ENCODE results near the gene KRT34.
"Not testable (repeated sequence)": the region's sequence is repeated elsewhere in the genome, so short reads cannot be mapped to it uniquely, and the experiment has no call there.

KRT34 gene

GRCh38 chr17:41404024-41404671, 22.0 kb upstream of the KRT34 start:
- no peak for DNase-seq (ENCODE audit: low spot score)

- no peak for DNase-seq (ENCODE audit: low spot score)
Measured at GRCh38 chr17:41403404-41404023, 21.4 kb upstream of the KRT34 start.

DNA sequence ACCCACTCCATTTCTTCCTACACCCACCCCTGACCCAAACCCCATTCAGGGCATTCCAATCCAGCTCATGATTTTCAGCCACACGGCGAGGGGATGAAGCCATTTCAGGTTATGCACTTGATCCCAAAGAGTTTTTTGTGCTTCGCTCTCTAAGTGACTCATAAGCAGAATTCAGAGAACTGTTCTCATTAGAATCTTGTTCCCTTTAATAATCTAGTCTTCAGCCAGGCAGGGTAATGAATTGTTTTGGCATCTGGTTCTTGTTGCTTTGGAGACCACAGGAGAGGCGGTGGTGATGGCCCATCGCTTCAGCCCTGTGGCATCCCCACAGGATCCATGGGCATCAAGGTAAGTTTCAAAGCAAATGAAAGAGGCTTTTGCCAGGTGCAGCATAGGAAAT, 20.1 kb upstream of the KRT34 start:
- DNase-seq (ENCODE audit: low spot score), result no peak

DNA sequence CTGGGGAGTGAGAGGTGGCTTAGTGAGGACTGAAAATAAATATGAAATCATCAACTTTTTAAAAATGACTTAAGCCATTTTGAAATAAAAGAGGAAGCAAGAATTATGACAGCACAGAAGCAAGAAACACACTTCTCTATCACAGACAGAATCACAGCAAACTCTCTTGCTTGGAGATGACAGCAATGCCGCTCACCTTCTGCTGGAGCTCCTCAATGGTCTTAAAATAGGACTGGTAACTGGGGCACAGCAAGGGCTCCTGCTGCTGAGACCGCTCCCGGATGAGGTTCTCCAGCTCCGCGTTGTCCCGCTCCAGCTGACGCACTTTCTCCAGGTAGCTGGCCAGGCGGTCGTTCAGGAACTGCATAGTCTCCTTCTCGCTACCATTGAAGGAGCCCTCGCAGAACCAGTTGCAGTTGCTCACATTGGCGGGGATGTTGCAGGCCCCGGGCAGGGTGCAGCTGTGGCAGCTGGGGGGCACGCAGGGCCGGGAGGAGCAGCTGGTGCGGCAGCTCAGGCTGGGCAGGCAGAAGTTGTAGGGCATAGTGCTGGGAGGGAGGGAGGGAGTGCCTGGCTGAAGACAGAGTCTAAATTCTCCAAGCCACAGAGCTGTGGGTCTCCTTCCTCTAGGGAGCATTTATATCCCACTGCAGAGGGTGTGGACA, 15.0 kb upstream of the KRT34 start, which contains the start of gene KRT31:
Gene KRT31, minus strand, starts transcription at position 613 of the 665 bp plus-strand sequence. Its CDS starts 69 bp downstream, at position 544.
- DNase-seq (ENCODE audit: low spot score), result no peak

DNA sequence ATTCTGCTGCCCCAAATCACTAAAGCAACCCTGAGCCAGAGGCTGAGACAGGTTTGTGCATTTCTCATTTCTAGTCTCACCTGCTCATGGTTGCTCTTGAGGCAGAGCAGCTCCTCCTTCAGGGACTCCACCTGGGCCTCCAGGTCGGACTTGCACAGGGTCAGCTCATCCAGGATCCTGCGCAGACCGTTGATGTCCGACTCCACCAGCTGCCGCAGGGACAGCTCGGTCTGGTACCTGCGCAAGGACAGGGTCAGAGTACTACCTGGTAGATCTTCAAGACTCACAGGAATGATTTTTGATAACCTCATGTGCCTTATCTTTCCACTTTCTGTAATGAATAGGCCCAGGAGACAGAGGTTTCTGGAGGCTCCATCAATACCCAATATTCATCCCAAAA, 14.2 kb upstream of the KRT34 start:
- no peak for DNase-seq (ENCODE audit: low spot score)

GRCh38 chr17:41395611-41396010, 13.5 kb upstream of the KRT34 start:
- no peak for DNase-seq (ENCODE audit: low spot score)

DNA sequence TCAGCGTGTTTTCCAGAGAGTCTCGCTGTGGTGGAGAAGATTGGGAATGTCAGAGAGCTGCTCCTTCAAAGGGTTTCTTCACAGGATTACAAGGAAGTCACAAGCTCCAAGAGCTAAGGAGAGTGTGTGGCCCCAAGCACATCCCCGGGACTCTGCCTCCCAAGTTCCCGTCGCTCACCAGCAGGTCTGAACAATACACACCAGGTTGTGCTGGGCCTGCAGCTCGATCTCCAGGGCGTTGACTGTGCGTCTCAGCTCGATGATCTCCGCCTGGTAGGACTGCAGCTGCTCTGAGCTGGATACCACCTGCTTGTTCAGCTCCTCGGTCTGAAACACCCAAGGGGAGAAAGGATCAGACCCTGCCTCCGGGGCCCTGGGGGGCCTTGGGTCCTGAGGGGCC, 12.9 kb upstream of the KRT34 start:
- DNase-seq (ENCODE audit: low spot score), result not testable (repeated sequence)

DNA sequence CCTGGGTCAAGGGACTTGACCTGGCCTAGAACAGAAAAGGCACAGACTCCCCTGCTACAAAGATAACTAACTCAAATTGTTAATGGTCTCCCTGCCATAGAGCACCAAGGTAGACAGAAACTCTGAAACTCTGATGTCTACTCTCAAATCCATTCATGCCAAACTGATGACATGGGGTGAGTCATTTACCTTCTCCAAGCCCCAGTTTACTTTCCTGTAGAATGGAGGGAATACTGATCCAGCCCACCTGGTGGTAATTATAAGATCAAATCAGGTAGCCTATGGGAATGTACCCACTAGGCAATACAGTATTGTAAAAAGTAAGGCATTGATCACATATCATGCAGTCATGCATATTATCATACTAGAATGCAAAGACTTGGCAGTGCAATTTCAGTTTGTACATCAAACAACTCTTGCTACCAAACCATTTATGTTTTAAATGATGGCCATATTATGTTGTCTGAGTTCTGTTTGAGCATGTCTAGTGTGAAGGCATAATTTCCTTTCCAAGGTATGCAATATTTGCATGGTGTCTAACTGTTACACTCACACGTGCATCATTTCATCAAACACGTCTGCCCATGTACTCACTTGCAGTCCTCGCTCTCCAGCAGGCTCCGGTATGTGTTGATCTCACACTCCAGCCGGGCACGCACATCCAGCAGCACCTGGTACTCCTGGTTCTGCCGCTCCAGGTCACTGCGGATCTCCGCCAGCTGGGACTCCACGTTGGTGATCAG, 12.3 kb upstream of the KRT34 start:
- DNase-seq (ENCODE audit: low spot score), result no peak

GRCh38 chr17:41393826-41394225, 11.7 kb upstream of the KRT34 start:
- no peak for DNase-seq (ENCODE audit: low spot score)

DNA sequence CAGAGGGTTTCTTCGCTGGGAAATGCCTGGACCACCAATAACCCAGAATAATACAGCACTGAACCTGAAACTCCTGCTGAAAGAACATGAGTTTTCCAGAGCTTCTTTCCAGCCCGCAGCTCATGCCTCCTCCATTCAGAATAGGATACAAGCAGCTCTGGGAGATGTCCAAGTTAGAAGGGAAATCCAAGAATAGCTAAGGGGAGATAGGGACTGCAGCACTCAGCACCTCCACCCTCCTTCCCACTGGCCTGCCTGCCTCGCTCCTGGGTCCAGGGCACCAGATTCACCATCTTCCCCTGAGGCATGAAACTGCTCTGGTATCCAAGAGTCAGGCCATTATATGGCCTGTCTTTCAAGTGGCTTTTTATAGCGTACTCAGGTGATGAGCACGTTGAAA, 11.2 kb upstream of the KRT34 start:
- no peak for DNase-seq (ENCODE audit: low spot score)

GRCh38 chr17:41392278-41392677, 10.2 kb upstream of the KRT34 start:
- DNase-seq (ENCODE audit: low spot score), result no peak

- DNase-seq (ENCODE audit: low spot score), result no peak
Measured at GRCh38 chr17:41391535-41391934, 9.4 kb upstream of the KRT34 start.

- no peak for DNase-seq (ENCODE audit: low spot score)
Measured at GRCh38 chr17:41390411-41390938, 8.4 kb upstream of the KRT34 start.

- no peak for DNase-seq (ENCODE audit: low spot score)
Measured at GRCh38 chr17:41387670-41388069, 5.6 kb upstream of the KRT34 start.

DNA sequence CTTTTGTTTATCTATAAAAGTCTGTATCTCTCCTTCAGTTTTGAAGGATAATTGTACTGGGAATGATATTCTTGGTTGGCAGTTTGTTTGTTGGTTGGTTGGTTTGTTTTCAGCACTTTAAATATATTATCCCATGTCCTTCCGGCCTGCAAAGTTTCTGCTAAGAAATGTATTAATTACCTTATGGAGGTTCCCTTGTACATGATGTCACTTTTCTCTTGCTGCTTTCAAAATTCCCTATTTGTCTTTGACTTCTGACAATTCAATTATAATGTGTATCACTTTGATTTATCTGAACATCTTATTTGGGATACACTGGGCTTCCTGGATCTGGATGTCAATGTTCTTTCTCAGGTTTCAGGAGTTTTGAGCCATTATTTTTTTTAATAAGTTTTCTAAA, 4.1 kb upstream of the KRT34 start:
- no peak for DNase-seq (ENCODE audit: low spot score)

DNA sequence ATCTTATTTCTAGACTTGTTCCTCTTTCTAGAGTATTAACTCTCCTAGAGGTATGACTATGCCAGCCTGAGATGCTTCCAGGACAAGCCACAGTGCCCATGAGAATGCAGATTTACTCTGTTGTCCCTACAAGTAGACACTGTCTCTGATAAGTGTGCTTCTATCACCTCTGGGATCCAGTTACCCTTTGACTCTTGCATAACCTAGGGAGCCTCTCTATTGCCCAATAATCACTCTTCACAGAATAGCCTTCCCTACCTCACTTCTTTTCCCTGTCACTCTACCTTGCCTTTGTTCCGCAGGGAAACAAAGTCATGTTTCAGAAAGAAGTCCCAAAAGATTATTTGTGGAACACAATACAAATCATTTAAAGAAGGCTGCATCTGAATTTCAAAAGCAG, 1.6 kb upstream of the KRT34 start:
- DNase-seq (ENCODE audit: low spot score), result no peak

GRCh38 chr17:41382394-41382793, 288 bp upstream of the KRT34 start:
- DNase-seq (ENCODE audit: low spot score), result no peak

GRCh38 chr17:41380091-41380490, 2.0 kb downstream of the KRT34 start:
- not testable (repeated sequence) for DNase-seq (ENCODE audit: low spot score)

DNA sequence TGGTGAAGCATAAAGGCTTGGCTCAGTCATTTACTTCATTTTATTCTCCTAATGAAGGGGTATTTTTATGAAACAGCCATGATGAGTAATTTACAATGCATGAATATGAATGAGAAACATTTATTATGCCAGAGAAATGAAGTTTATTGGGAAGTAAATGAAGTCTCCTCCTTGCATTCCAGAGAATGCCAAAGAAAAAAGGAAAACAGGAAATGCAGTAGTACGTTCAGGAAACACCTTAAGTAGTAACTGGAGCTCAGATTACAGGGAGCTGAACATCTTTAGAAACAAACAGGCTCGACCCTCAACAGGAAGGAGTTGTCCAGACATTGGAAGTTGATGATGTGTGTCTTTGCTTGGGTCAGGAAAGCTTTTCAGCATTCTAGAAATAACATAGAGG, 4.6 kb downstream of the KRT34 start:
- DNase-seq (ENCODE audit: low spot score), result no peak

- no peak for DNase-seq (ENCODE audit: low spot score)
Measured at GRCh38 chr17:41369713-41370112, 12.4 kb downstream of the KRT34 start, which contains the start of gene KRT33B. Gene KRT33B (minus strand): TSS chr17:41369813. CDS start chr17:41369750, 63 bp downstream.

DNA sequence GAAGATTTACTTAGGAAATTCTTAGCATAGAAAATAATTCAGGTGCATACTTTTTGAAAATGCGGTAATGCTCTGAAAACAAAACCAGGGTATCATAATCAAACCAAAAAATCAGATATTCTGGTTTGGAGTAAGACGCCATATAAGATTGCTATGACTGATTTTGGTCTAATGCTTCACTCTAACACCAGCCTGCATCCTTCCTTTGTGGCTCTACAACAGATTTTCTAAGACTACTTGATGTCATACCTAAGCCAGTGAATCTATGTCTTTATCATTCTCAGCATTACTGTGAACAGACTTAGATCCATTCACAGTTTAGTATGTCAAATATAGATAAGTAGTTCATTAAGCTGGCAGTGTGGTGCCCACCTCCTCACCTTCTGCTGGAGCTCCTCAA, 13.1 kb downstream of the KRT34 start:
- no peak for DNase-seq (ENCODE audit: low spot score)

DNA sequence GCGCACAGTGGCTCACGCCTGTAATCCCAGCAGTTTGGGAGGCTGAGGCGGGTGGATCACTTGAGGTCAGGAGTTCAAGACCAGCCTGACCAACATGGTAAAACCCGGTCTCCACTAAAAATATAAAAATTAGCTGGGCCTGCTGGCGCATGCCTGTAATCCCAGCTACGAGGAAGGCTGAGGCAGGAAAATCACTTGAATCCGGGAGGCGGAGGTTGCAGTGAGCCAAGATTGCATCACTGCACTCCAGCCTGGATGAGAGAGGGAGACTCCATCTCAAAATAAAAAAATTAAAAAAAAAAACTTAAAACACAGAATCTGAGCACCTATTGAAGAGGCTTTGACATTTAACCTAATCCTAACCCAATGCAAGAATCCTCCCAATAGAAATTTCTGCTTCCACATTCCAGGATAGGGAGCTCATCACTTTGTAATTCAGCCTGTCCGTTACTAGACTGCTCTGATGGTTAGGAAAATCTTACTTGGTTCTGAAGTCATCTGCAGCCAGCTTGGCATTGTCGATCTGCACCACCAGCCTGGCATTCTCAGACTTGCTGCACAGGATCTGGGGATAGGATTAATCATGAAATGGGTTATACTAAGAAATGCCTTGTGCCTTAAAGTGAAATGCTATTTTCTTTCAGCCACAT, 14.6 kb downstream of the KRT34 start:
- DNase-seq (ENCODE audit: low spot score), result no peak
